Smooth muscle cell of the brain vasculature (primary cell): ENCODE measurements around the gene FRYL.
"Not testable (repeated sequence)": the region's sequence is repeated elsewhere in the genome, so short reads cannot be mapped to it uniquely, and the experiment has no call there.

ENCODE experiments used
- DNase-seq: peaks from one replicate; pipeline ENCODE4 v3.0.0-alpha.2; 2012; ENCODE audit warnings: low read depth, low spot score

The FRYL gene

DNA sequence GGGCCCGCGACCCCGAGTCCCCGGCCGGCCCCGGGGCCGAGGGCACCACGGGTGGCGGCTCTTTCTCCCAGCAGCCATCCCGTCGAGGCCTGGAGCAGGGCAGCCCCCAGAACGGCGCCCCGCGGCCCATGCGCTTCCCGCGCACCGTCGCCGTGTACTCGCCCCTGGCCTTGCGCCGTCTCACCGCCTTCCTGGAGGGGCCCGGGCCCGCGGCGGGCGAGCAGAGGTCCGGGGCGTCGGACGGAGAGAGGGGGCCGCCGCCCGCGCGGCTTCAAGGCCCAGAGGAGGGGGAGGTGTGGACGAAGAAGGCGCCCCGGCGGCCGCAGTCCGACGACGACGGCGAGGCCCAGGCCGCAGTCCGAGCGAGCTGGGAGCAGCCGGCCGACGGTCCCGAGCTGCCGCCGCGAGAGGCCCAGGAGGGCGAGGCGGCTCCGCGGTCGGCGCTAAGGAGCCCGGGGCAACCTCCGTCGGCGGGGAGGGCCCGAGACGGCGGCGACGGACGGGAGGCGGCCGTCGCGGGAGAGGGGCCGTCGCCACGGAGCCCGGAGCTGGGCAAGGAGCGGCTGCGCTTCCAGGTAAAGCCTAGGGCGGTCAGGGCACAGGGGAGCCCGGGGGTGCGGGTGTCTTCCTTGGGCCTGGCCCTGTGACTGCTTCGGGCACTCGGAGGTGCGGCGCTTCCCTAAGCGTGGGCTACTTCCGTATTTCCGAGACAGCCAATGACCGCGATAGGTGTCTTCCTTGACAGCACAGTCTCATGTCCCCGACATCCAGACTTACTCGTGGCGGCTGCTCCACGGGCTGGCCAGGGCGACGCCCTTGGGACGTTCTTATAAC is 289.2 kb downstream of the FRYL start:
- no peak for DNase-seq

DNA sequence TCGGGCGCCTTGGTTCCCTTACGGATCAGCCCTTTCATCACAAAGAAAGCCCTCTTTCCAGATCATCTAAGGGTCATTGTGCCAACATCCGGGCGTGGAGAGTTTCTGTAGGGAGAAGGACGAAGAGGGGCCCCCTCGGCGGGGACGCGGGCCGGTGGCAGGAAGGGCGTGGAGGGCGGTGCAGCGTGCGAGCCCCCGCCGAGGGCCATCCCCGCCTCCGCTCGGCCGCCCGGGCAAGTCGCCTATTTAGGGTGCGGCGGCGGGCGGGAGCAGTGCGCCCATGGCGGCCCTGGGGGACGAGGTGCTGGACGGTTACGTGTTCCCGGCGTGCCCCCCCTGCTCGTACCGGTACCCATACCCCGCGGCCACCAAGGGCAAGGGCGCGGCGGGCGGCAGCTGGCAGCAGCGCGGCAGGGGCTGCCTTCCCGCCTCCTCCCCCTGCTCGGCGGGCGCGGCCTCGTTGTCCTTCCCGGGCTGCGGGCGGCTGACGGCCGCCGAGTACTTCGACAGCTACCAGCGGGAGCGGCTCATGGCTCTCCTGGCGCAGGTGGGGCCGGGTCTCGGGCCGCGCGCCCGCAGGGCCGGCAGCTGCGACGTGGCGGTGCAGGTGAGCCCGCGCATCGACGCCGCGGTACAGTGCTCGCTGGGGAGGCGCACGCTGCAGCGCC is 289.9 kb downstream of the FRYL start, which contains the start of gene ZAR1:
ZAR1 (plus strand) TSS at position 241 of the 668 bp plus-strand sequence; CDS start at position 281, 40 bp downstream.
- DNase-seq = no peak

DNA sequence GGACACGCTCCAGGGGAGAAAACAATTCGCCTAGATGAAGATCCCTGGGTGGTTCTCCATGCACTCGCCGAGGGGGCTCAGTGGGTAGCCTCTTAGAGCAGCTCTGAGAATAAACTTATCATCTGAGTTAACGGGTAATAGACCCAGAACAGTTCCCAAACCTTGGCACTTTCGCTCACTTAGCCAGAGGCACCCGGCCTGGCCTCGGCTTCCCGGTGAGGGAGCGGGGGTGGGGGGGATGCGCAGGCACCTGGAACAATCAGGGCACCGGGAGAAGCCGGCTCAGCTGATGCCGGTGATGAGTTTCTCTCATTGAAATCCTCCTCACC is 290.4 kb downstream of the FRYL start:
- no peak for DNase-seq

DNA sequence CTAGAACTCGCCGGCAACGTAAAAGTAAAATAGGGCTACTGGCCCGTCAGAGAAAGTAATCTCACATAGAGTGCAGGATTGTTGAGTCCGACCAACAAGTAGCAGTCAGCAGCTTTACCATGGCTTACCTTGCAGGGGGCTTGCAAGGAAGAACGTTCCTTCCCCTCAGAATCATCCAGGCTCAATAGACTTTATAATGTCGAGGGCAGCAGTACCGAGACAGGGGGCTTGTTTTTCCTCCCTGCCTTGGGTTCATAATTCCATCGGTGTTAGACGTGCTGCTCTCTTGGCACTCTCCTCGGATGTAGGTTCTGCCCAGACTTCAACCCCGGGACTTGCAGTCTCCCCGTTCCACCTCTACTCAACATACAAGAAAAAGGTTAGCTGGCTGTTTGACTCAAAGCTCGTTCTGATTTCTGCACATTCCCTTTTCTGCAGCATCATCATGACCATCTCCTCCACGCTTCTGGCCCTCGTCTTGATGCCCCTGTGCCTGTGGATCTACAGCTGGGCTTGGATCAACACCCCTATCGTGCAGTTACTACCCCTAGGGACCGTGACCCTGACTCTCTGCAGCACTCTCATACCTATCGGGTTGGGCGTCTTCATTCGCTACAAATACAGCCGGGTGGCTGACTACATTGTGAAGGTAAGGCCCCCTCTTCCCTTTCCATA is 295.4 kb downstream of the FRYL start:
- no peak for DNase-seq

DNA sequence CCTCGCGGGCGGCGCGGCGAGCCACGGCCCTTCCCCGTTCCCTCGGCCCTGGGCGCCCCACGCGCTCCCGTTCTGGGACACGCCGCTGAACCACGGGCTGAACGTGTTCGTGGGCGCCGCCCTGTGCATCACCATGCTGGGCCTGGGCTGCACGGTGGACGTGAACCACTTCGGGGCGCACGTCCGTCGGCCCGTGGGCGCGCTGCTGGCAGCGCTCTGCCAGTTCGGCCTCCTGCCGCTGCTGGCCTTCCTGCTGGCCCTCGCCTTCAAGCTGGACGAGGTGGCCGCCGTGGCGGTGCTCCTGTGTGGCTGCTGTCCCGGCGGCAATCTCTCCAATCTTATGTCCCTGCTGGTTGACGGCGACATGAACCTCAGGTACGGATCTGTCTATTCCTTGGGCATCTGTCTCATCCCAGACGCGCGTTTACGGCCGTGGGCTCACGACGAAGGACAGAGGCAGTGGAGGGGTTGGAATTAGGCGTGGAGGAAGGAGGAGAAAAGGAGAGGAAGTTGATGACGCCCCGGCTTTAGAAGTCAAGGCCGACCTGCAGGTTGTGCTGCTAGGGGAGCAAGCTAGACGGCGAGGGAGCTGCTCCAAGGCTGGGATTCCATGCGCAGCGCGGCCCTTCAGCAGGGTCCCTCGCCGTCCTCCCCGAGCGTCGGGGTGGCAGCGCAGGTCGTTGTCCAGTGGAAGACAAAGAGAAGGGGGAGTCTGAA is 296.1 kb downstream of the FRYL start:
- DNase-seq = no peak

DNA sequence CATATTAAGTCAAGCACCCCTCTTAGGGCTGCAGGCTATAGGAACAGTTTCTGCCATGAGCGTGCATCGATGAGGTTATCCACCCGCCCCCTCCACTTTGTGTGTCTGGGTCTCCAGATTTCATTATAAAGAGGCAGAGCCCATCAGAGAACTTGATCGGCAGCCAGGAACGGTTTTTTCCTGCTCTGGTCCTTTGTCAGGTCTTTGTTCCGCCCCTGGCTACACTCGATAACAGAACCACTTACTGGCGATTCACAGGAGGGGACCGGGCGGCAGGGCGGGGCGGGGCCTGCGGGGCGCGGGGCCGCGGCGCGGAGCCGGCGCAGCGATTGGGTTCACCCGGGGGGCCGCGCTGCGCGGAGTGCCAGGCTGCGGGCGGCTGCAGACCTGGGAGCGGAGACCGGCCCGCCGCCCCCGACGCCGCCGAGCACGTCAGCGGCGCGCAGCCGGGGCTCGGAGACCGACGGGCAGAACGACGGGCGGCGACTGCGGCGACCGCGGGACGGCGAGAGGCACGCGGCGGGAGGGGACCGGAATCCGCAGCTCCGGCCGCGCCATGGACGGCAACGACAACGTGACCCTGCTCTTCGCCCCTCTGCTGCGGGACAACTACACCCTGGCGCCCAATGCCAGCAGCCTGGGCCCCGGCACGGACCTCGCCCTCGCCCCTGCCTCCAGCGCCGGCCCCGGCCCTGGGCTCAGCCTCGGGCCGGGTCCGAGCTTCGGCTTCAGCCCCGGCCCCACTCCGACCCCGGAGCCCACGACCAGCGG is 296.9 kb downstream of the FRYL start, which contains the start of gene SLC10A4:
SLC10A4 (plus strand) TSS at position 338 of the 771 bp plus-strand sequence; CDS start at position 557, 219 bp downstream.
- DNase-seq = no peak

DNA sequence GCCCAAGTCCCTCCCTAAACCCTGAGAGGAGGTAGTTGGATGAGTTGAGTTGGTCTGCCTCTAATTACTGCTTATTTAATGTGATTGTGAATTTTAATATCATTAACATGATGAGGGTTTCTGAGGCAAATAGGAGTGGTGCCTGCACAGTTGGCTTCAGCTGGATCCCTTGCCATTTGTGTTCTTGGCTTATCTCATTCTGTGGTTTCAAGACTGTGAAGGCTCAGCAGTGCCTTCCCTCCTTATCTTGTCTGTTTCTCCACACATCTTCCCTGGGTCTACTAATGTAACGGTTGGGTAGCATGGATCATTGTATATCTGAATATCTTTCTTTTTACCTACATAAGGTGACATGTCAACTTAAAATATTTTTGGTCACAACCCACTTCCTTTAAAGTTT is 298.5 kb downstream of the FRYL start:
- DNase-seq = no peak

DNA sequence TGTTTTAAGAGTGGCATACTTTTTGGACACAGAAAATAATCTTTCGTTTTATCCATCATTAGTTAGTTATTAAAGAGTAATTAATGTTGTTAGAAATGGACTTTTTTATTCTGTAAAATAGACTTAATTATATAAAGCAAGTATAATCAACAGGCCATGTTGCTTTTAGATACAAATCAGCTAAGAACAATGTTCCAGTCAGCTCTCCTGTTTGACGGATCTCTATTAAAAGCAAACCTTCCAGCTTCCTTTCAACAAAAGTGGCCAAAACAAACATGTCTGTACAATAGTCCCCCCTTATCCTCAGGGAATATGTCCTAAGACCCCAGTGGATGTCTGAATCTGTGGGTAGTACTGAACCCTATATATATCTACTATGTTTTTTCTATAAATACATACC is 301.8 kb downstream of the FRYL start:
- DNase-seq = no peak

DNA sequence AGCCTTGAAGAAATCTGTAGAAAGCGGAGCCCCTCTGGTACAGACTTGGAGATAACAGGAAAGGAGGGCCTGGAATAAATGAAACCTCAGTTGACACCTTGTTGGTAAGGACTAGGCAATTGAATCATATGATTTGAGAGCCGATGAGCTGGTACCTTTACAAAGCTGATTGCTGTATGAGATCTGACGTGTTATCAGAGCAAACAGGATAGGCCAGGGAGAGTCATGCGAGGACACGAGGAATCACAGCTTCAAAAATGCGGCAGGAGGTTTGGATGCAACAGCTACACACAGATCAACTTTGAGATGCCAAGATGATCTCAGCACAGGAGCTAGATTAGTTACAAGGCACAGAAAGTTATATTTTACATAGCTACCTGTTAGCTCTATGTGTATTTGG is 304.3 kb downstream of the FRYL start:
- no peak for DNase-seq

DNA sequence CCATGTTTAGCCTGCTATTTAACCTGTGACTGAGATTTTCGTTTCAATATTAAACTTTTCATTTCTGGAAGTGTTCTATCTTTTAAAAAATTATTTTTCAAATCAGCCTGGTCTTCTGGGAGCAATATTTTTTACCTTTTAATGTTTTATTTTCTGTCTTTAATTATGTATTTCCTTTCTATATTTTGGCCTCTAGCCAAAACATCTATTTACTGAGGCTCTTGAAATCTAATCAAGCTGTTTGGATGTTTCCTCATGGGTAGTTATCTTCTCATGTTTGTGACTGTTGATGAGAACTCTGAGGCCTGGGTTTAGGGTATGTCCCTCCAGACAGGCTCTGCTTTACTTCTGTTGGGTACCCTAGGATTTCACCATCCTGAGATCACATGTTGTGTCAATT is 307.3 kb downstream of the FRYL start:
- no peak for DNase-seq

DNA sequence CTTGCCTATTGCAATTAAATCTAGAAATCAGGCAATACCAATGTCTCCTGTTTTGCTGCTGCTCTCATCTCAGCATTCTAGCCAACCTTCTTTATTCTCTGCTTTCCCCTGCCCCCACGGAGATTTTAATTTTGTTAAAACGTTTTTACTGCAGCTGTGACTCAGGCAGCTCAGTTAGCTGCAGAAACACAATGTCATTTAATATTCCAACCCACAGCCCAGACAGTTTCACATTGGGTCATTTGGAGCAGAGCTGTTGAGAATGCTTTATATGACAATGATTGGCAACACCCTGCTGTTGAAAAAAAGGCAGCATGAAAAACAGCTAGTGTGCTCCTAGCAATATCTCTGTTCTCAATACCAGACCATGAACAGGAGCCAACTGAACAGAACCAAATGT is 309.5 kb downstream of the FRYL start:
- no peak for DNase-seq

DNA sequence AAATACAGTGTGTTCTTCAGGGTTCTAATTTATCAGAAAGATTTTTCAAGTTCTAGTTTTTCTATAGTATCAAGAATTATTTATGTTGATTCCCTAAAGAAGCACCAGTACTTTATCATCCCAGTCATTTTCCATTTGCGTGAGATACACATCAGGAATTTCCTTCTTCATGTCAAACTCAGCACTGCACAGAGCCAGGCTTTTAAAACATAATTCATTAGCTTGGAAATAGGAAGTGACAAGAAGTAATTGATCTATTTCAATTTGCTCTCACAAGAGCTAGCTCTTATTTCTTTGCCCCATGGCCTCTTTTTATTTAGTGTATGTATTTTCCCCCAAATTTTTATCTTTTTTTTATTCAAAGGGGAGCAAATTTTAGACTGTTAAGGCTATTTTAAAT is 309.9 kb downstream of the FRYL start:
- DNase-seq = no peak

DNA sequence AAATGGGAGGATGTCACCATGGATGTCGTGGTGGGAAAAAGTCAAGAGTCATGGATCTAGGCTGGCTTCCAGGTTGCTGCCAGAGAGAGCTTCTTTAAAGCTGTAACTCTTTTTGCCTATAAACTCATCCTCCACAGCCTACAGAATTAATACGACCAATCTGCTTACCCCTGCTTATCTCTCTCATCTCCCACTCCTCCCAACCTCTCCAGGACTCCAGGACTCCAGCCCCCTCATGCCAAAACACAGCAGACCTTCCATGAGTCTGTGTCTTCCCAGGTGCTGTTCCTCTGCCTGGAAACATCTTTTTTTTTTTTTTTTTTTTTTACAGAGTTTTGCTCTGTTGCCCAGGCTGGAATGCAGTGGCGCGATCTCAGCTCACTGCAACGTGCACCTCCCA is 312.2 kb downstream of the FRYL start:
- DNase-seq = no peak

DNA sequence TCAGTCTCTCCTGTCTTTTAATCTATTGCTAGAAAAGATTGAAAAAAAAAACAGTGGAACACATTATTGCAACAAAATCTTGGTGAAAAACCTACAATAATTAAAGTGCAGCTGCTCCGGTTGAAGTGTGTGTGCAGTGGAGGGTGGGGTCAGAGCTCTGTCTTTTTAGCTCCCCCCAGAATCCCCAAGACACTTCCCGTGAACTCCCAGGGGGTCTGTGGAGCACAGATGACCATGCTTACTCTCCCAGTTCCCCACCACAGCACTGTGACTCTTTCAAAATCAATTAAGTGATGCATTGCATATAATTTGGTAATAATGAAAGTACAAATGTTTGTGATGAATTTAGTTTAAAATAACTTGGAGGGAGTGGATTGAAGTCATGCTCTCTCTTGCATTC is 312.6 kb downstream of the FRYL start:
- no peak for DNase-seq

DNA sequence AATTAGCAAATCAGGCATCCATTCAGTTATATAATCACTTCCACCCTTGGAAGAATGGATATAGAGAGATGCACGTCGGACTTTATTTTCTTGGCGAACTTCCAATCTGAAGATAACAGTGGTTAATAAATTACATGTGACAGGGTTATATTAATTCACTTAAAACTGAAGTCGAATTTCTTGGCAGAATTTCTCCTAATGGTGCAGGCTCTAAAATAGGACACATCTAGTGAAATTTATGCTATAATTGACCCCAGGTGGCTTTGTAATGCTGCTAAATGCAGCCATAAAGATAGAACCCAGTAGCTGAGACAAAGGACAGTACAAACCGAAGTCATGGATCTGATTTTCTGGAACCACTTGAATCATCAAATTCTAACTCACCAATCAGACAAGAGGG is 317.7 kb downstream of the FRYL start:
- no peak for DNase-seq

DNA sequence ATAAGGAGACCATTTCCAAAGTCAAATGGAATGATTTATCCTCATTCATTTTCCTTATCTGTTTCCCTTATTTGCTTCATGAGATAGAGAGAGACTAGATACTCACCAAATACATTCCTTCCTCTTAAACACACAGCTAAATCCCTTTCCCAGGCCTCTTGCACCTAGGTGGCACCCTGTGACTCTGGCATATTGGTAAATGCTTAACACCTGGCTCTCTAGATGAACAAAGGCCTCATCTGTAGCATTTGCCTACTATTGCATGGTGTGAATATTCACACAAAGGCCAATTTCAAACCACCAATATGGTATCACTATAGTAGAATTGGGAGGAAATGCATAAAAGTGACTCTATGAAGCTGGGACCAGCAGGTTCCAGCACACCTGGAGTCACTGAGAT is 319.1 kb downstream of the FRYL start:
- no peak for DNase-seq

DNA sequence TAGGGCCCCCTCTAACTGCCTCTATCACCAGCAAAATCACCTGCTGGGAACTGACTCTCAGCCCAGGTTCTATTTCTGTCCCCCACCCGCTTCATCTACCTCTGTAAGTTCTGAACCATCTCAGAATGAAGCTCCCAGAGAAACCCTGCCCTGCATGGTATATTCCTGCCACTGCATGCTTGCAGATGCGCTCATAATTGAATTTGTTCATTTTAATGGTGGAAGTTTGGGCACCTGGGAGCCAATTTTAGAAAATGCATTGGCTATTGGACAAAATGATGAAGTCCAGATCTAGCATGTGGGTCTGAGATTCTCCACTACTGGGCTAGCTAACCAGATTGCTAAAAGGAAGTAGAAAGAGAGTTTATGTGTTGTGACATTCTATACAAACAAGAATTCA is 325.5 kb downstream of the FRYL start:
- DNase-seq = no peak

DNA sequence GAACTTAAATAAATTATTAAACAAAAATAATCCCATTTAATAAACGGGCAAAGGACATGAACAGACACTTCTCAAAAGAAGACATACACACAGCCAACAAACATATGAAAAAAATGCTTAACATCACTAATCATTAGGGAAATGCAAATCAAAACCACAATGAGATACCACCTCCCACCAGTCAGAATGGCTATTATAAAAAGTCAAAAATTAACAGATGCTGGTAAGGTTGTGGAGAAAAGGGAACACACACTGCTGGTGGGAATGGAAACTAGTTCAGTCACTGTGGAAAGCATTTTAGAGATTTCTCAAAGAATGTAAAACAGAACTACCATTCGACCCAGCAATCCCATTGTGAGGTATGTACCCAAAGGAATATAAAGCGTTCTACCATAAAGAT is 328.4 kb downstream of the FRYL start:
- not testable (repeated sequence) for DNase-seq

DNA sequence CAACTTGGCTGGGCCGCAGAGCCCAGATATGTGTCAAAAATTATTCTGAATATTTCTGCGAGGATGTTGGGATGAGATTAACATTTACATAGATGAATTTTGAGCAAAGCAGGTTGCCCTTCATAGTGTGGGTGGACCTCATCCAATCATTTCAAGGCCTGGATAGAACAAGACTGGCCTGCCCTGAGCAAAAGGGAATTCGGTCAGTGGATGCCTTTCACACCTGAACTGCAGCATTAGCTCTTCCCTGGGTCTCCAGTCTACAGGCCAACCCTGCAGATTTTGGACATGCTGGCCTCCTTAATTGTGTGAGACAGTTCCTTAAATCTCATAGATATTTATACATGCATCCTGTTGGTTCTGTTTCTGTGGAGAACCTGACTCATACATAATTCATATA is 329.3 kb downstream of the FRYL start:
- no peak for DNase-seq

DNA sequence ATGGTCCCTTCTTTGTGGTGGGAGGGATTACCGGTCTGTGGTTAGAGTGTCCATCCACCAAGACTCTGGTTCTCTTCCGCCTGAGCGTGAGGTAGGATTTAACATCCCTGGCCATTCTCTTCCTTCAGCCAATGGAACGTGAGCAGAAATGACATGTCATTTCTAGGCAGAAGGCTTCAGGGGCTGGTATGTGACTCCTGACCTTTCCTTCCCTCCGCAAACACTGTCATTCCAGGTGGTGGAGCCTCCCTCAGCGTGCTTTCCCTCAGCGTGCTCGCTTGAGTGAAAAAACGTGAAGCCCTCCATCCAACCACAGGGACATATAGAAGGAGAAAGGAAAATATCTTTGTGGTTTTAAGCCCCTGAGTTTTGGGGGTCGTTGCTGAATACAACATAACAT is 330.9 kb downstream of the FRYL start:
- no peak for DNase-seq
